ENCODE data around the gene MED27. TPM values are rescaled to one million over a fixed set of nuclear protein-coding genes. Genes with fewer than 3 reads are reported as not detected.

Gene MED27
- total and polyA plus RNA-seq, 10 of the 15 experiments (the other 5 are each of a cell fraction or from before 2014, with no cell fraction given), result 20.3 to 50.3 (median 35.5) TPM

DNA sequence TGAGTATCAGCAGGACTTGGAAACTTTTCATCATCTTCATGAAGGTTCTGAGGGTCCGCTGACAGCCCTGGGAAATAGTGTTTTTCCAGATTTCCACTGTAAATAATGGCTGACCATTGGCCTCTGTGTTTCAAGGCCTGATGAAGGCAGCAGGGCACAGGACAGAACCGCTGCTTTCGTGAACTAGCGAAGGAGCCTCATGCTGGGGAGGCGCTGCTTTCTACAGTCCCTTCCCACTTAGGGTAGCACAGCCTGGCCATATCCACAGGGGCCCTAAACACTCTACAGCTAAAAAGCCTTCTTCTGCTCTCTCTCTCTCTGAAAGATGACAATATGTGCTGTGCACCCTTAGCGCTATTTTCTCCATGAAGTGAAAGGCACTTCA, 118.2 kb downstream of the MED27 start:
- H3K9me3 ChIP-seq (replicated peaks; ENCODE audit: control insufficient read depth, insufficient read depth, low read length), result no peaks in the 10 kb centered on the region
- H4K20me1 ChIP-seq (ENCODE audit: control insufficient read depth, insufficient read depth), result no peaks in the 10 kb centered on the region
- in situ Hi-C loops (cut with MboI) (no loop called here), intact Hi-C loops (cut with micrococcal nuclease; ENCODE audit: unreplicated experiment) (no loop called here)
- TF ChIP-seq CHD1 (IDR thresholded peaks at IDR 0.05; ENCODE audit: low read depth, low read length), result no peak
- no peak for TF ChIP-seq ZBED1 (IDR thresholded peaks at IDR 0.05; ENCODE audit: borderline replicate concordance)
- no peak for TF ChIP-seq ZBTB11 (CRISPR knock-in tag; IDR thresholded peaks at IDR 0.05)
- TF ChIP-seq CBX5 (IDR thresholded peaks at IDR 0.05; ENCODE audit: low read depth), result no peak
- no peak for TF ChIP-seq LARP7 (IDR thresholded peaks at IDR 0.05)
- TF ChIP-seq, protein P1, sequence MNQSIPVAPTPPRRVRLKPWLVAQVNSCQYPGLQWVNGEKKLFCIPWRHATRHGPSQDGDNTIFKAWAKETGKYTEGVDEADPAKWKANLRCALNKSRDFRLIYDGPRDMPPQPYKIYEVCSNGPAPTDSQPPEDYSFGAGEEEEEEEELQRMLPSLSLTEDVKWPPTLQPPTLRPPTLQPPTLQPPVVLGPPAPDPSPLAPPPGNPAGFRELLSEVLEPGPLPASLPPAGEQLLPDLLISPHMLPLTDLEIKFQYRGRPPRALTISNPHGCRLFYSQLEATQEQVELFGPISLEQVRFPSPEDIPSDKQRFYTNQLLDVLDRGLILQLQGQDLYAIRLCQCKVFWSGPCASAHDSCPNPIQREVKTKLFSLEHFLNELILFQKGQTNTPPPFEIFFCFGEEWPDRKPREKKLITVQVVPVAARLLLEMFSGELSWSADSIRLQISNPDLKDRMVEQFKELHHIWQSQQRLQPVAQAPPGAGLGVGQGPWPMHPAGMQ (IDR thresholded peaks at IDR 0.05; ENCODE audit: borderline replicate concordance), result no peak
- TF ChIP-seq CHD4 (IDR thresholded peaks at IDR 0.05), result no peak
- TF ChIP-seq, protein P2, sequence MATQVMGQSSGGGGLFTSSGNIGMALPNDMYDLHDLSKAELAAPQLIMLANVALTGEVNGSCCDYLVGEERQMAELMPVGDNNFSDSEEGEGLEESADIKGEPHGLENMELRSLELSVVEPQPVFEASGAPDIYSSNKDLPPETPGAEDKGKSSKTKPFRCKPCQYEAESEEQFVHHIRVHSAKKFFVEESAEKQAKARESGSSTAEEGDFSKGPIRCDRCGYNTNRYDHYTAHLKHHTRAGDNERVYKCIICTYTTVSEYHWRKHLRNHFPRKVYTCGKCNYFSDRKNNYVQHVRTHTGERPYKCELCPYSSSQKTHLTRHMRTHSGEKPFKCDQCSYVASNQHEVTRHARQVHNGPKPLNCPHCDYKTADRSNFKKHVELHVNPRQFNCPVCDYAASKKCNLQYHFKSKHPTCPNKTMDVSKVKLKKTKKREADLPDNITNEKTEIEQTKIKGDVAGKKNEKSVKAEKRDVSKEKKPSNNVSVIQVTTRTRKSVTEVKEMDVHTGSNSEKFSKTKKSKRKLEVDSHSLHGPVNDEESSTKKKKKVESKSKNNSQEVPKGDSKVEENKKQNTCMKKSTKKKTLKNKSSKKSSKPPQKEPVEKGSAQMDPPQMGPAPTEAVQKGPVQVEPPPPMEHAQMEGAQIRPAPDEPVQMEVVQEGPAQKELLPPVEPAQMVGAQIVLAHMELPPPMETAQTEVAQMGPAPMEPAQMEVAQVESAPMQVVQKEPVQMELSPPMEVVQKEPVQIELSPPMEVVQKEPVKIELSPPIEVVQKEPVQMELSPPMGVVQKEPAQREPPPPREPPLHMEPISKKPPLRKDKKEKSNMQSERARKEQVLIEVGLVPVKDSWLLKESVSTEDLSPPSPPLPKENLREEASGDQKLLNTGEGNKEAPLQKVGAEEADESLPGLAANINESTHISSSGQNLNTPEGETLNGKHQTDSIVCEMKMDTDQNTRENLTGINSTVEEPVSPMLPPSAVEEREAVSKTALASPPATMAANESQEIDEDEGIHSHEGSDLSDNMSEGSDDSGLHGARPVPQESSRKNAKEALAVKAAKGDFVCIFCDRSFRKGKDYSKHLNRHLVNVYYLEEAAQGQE (IDR thresholded peaks at IDR 0.05; ENCODE audit: low read depth, low read length), result no peak
- H3K4me2 ChIP-seq (ENCODE audit: control insufficient read depth, insufficient read depth), result no peak overlapping the region
- ChIA-PET POLR2A (no interaction called here), SMC1A (ENCODE audit: uncharacterized antibody, unreplicated experiment) (no interaction called here), CTCF (no interaction called here), RAD21 (ENCODE audit: unreplicated experiment) (no interaction called here)
- H2AFZ ChIP-seq (ENCODE audit: control insufficient read depth, low read depth, low read length), result no peak overlapping the region
- FAIRE-seq, result no peak
- DNase-seq (ENCODE audit: low read depth, low spot score), result no peak
- no peak overlapping the region for H3K27ac ChIP-seq (ENCODE audit: control insufficient read depth, insufficient read depth)
- WGBS (ENCODE audit: insufficient coverage, insufficient replicate concordance, low lambda C conversion rate, missing lambda C conversion rate), result over 99% methylated on average over 6 of the region's 6 CpGs
- H3K4me3 ChIP-seq, result no peak overlapping the region
- no peaks in the 10 kb centered on the region for H3K4me1 ChIP-seq (ENCODE audit: control insufficient read depth, insufficient read depth, low read length)
- H3K27me3 ChIP-seq (replicated peaks in 1 of 2; ENCODE audit: control insufficient read depth in 2 of 2, insufficient read depth in 2 of 2, low read length in 1 of 2), result no peaks in the 10 kb centered on the region
- H3K9ac ChIP-seq (ENCODE audit: control insufficient read depth, insufficient read depth, low read length), result no peak overlapping the region
- no peaks in the 10 kb centered on the region for H3K36me3 ChIP-seq (ENCODE audit: control insufficient read depth in 2 of 2, insufficient read depth in 2 of 2, low read length in 1 of 2)
- no peaks in the 10 kb centered on the region for H3K79me2 ChIP-seq (ENCODE audit: control insufficient read depth, insufficient read depth, low read length)
- BruUV-seq (replicated peaks), result no TSS peak
- no peak for ATAC-seq
